Neural crest cell (in vitro differentiated cells): ENCODE measurements around the gene IFNA1. TPM values are rescaled to one million over a fixed set of nuclear protein-coding genes. Genes with fewer than 3 reads are reported as not detected.

Experiments used
- DNase-seq: peaks from one replicate; pipeline ENCODE4 v3.0.0; 2021; ENCODE audit warnings: low read depth, mixed read lengths, low spot score
- H3K27ac Mint-ChIP-seq: one replicate; pipeline ENCODE4 v1.8.0; 2021; ENCODE audit warnings: mild to moderate bottlenecking, mixed read lengths; ENCODE audit not compliant: unreplicated experiment
- H3K27me3 Mint-ChIP-seq: 2 replicates; pipeline ENCODE4 v1.8.0; 2021; ENCODE audit warnings: low read depth, mild to moderate bottlenecking, mixed read lengths
- H3K36me3 Mint-ChIP-seq: 2 replicates; pipeline ENCODE4 v1.8.0; 2021; ENCODE audit warnings: low read depth, mild to moderate bottlenecking, mixed read lengths
- H3K4me1 Mint-ChIP-seq: 2 replicates; pipeline ENCODE4 v1.8.0; 2021; ENCODE audit warnings: mixed read lengths
- H3K4me3 Mint-ChIP-seq: one replicate; pipeline ENCODE4 v1.8.0; 2021; ENCODE audit warnings: mild to moderate bottlenecking, mixed read lengths
- H3K9me3 Mint-ChIP-seq: 2 replicates; pipeline ENCODE4 v1.8.0; 2021; ENCODE audit warnings: mixed read lengths
- total RNA-seq: library from RNA; stranded (reverse); gene quantifications from 2 replicates; pipeline ENCODE4 v1.2.1, GENCODE V29; 2021
- TF ChIP-seq, protein P1 (sequence below): fragments of 200-600 bp; sonication (generic); conservative IDR thresholded peaks from 2 replicates; pipeline ENCODE4 v1.5.0; 2021; ENCODE audit warnings: antibody characterized with exemption, mild to moderate bottlenecking

IFNA1 gene
- total RNA-seq, 1 donor from 2014 or later, result not detected

DNA sequence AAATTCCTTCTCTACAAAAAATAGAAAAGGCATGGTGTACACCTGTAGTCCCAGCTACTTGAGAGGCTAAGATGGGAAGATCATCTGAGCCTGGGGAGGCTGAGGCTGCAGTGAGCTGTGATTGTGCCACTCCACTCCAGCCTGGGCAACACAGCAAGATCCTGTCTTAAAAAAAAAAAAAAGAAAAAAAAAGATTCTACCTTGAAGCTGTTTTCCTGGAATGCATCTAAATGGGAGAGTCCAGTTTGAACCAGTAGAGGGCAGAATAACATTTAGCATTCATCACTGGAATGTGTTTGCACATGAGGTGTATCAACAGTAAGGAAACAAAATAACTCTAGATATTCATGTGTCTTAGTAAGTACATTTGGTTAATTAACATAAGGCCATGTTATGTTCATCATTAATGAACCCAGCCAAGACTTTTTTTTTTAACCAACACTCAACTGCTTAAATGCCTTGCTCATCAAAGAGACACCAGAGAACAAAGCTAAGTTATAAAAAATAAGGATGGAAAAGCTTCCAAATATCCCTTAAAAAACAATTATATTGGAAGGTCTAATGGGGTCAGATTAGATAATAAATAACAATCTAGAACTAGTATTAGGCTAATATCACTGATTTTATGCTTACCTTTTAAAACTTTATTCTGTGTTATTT is 25.8 kb downstream of the IFNA1 start:
- no peaks in the 10 kb centered on the region for H3K27me3 Mint-ChIP-seq
- no peak overlapping the region for H3K4me3 Mint-ChIP-seq
- peak; percentile 11 for DNase-seq
- H3K27ac Mint-ChIP-seq, result no peak overlapping the region
- H3K4me1 Mint-ChIP-seq, result peaks cover 8% of the 10 kb centered on the region
- peaks cover 10% of the 10 kb centered on the region for H3K9me3 Mint-ChIP-seq
- TF ChIP-seq, protein P1, sequence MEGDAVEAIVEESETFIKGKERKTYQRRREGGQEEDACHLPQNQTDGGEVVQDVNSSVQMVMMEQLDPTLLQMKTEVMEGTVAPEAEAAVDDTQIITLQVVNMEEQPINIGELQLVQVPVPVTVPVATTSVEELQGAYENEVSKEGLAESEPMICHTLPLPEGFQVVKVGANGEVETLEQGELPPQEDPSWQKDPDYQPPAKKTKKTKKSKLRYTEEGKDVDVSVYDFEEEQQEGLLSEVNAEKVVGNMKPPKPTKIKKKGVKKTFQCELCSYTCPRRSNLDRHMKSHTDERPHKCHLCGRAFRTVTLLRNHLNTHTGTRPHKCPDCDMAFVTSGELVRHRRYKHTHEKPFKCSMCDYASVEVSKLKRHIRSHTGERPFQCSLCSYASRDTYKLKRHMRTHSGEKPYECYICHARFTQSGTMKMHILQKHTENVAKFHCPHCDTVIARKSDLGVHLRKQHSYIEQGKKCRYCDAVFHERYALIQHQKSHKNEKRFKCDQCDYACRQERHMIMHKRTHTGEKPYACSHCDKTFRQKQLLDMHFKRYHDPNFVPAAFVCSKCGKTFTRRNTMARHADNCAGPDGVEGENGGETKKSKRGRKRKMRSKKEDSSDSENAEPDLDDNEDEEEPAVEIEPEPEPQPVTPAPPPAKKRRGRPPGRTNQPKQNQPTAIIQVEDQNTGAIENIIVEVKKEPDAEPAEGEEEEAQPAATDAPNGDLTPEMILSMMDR, result peak; percentile 85
- H3K36me3 Mint-ChIP-seq, result peaks cover 3% of the 10 kb centered on the region

DNA sequence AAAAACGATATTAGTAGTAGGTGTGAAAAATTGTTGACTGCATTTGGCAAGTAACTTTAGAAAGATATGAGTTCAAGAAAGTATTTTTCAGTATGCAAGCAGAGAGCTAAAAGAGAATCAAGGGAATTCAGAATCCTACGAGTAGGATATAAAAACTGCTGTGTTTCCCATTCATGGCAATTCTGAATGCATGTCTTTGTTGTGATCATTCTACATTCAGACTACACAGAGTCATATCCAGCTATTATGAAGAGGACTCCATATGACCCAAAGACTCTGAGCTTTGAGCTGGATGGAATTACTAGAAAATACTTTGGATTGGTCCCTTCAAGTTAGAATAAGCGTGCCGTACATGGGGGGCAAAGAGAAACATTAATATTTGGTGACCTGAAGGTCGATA is 29.9 kb downstream of the IFNA1 start:
- Mint-ChIP-seq H3K27me3 (no peaks in the 10 kb centered on the region), H3K4me3 (no peak overlapping the region), H3K27ac (no peak overlapping the region), H3K4me1 (peaks cover 8% of the 10 kb centered on the region), H3K36me3 (no peaks in the 10 kb centered on the region), H3K9me3 (peaks cover 2% of the 10 kb centered on the region)
- TF ChIP-seq, protein P1, result no peak
- DNase-seq, result no peak

DNA sequence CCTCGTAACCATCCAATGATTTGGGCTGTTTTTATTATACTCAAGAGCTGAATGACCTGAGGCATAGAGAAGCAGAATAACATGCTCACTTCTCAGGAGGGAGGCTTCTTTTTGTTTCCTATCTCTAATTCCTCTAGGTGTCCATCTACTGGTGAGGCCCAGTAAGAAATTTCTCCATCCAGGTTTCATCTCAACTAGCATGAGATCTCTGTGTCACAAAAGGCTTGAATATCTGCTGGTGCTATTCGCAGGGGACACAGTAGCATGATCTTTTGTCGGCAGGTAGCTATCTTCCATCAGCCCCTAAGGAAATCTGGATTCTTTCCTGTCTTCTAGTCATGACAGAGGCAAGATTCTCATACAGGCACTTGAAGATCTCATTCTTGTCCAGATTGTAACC is 33.0 kb downstream of the IFNA1 start:
- Mint-ChIP-seq H3K4me3 (no peak overlapping the region), H3K4me1 (peaks cover 5% of the 10 kb centered on the region), H3K27ac (no peak overlapping the region), H3K36me3 (no peaks in the 10 kb centered on the region), H3K27me3 (no peaks in the 10 kb centered on the region), H3K9me3 (no peaks in the 10 kb centered on the region)
- TF ChIP-seq, protein P1, result no peak
- DNase-seq, result no peak

DNA sequence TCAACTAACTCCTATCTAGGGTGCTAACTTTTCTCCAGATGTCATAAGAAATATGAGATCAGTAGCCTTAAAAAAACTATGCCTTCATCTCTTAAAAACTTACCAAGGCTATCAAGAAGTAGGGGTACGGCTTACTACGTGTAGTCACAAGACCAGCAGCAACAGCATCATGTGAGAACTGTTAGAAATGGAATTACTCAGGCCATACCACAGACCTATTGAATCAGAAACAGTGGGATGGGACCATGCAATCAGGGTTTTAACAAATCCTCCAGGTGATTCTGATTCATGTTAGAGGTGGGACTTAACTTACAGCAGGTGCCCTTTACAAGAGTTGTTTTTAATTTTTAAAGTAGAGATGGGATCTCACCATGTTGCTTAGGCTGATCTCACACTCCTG is 37.2 kb downstream of the IFNA1 start:
- no peaks in the 10 kb centered on the region for H3K9me3 Mint-ChIP-seq
- no peaks in the 10 kb centered on the region for H3K36me3 Mint-ChIP-seq
- no peak overlapping the region for H3K4me3 Mint-ChIP-seq
- TF ChIP-seq, protein P1, result no peak
- H3K27ac Mint-ChIP-seq, result no peak overlapping the region
- H3K4me1 Mint-ChIP-seq, result no peaks in the 10 kb centered on the region
- no peak for DNase-seq
- no peaks in the 10 kb centered on the region for H3K27me3 Mint-ChIP-seq

- H3K4me1 Mint-ChIP-seq, result no peaks in the 10 kb centered on the region
- H3K27me3 Mint-ChIP-seq, result no peaks in the 10 kb centered on the region
- TF ChIP-seq, protein P1, result no peak
- no peak overlapping the region for H3K27ac Mint-ChIP-seq
- H3K36me3 Mint-ChIP-seq, result no peaks in the 10 kb centered on the region
- DNase-seq, result no peak
- no peak overlapping the region for H3K4me3 Mint-ChIP-seq
- H3K9me3 Mint-ChIP-seq, result no peaks in the 10 kb centered on the region
Observed at GRCh38 chr9:21479152-21479702, 39.0 kb downstream of the IFNA1 start.
